Ishikawa (cell line): ENCODE results near the gene EVL.

Experiments used
- CEBPB ChIP-seq: IDR thresholded peaks from 2 replicates; pipeline ENCODE4 v1.6.1; 2012
- CREB1 ChIP-seq: IDR thresholded peaks from 2 replicates; pipeline ENCODE4 v1.6.1; 2012; ENCODE audit warnings: low read depth
- EGR1 ChIP-seq: IDR thresholded peaks from 2 replicates; pipeline ENCODE4 v1.6.1; 2012
- EP300 ChIP-seq: IDR thresholded peaks from 2 replicates; pipeline ENCODE4 v1.6.1; 2012; ENCODE audit warnings: borderline replicate concordance
- FOXM1 ChIP-seq: IDR thresholded peaks from 2 replicates; pipeline ENCODE4 v1.6.1; 2012; ENCODE audit warnings: low read depth, borderline replicate concordance
- MAX ChIP-seq: IDR thresholded peaks from 2 replicates; pipeline ENCODE4 v1.6.1; 2012
- NFIC ChIP-seq: IDR thresholded peaks from 2 replicates; pipeline ENCODE4 v1.6.1; 2012
- RAD21 ChIP-seq: IDR thresholded peaks from 2 replicates; pipeline ENCODE4 v1.6.1; 2012; ENCODE audit warnings: low read depth
- REST ChIP-seq: IDR thresholded peaks from 2 replicates; pipeline ENCODE4 v1.6.1; 2012; ENCODE audit warnings: low read depth, mild to moderate bottlenecking
- TAF1 ChIP-seq: IDR thresholded peaks from 2 replicates; pipeline ENCODE4 v1.6.1; 2012; ENCODE audit warnings: low read depth, mild to moderate bottlenecking
- TCF12 ChIP-seq: IDR thresholded peaks from 2 replicates; pipeline ENCODE4 v1.6.1; 2012; ENCODE audit warnings: low read depth
- TEAD4 ChIP-seq: IDR thresholded peaks from 2 replicates; pipeline ENCODE4 v1.6.1; 2012
- USF1 ChIP-seq: IDR thresholded peaks from 2 replicates; pipeline ENCODE4 v1.6.1; 2012
- YY1 ChIP-seq: IDR thresholded peaks from 2 replicates; pipeline ENCODE4 v1.6.1; 2012; ENCODE audit warnings: low read depth
- ZBTB7A ChIP-seq: IDR thresholded peaks from 2 replicates; pipeline ENCODE4 v1.6.1; 2012; ENCODE audit warnings: low read depth

EVL gene

GRCh38 chr14:100140452-100141078 is 75.3 kb downstream of the EVL start:
- TF ChIP-seq CEBPB (no peak), FOXM1 (no peak), TEAD4 (no peak), TCF12 (no peak), EP300 (no peak), NFIC (no peak), MAX (no peak), USF1 (no peak)

DNA sequence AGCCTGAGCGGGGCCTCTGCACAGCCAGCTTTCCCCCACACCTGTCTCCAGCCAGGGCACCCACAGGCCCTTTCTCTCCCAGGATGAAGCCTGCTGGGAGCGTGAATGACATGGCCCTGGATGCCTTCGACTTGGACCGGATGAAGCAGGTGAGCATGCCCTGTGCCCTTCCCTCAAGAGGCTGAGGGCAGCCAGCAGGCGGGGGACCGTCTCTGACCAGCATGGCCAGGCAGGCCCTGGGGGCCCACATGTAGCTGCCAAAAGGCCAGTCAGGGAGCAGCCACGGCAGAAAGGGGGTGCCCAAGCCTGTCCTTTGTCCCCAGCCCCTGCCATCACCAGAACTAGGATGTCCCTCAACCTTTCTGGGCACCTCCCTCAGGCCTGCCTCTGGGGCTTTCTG is 75.9 kb downstream of the EVL start:
- TF ChIP-seq YY1, result no peak
- TF ChIP-seq CEBPB, result no peak
- TF ChIP-seq USF1, result no peak
- TF ChIP-seq RAD21, result no peak
- no peak for TF ChIP-seq TCF12
- no peak for TF ChIP-seq ZBTB7A
- TF ChIP-seq FOXM1, result no peak
- TF ChIP-seq EP300, result no peak
- TF ChIP-seq MAX, result no peak
- no peak for TF ChIP-seq REST
- TF ChIP-seq CREB1, result no peak
- TF ChIP-seq NFIC, result no peak
- TF ChIP-seq TEAD4, result no peak
- no peak for TF ChIP-seq EGR1
- no peak for TF ChIP-seq TAF1

- TF ChIP-seq EP300 (no peak), ZBTB7A (no peak), TAF1 (no peak), CREB1 (no peak), YY1 (no peak), NFIC (peak; percentile 66), CEBPB (no peak)
These were observed 77.1 kb downstream of the EVL start for GRCh38 chr14:100142073-100143040.

- TF ChIP-seq REST, result no peak
- no peak for TF ChIP-seq NFIC
- TF ChIP-seq MAX, result no peak
- no peak for TF ChIP-seq ZBTB7A
- no peak for TF ChIP-seq EGR1
- no peak for TF ChIP-seq USF1
- no peak for TF ChIP-seq TCF12
- TF ChIP-seq CREB1, result no peak
- no peak for TF ChIP-seq EP300
- TF ChIP-seq YY1, result no peak
- no peak for TF ChIP-seq RAD21
- TF ChIP-seq TEAD4, result no peak
- no peak for TF ChIP-seq CEBPB
- no peak for TF ChIP-seq FOXM1
- no peak for TF ChIP-seq TAF1
These were observed 78.3 kb downstream of the EVL start for GRCh38 chr14:100143523-100143922.

DNA sequence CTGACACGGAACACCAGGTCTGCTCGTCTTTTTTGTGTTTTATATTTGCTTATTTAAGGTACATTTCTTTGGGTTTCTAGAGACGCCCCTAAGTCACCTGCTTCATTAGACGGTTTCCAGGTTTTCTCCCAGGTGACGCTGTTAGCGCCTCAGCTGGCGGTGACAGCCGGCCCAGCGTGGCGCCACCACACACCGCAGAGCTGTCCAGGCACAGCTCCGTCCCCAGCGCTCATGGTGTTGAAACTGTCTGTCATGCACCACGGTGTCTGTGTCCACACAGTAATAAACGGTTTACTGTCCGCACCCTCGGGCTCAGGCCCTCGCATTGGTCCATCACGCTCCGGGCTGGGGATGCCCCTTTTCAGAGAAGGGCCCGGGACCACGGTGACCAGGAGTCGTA is 78.7 kb downstream of the EVL start:
- TF ChIP-seq USF1, result no peak
- TF ChIP-seq TCF12, result no peak
- no peak for TF ChIP-seq ZBTB7A
- TF ChIP-seq CEBPB, result no peak
- no peak for TF ChIP-seq YY1
- no peak for TF ChIP-seq TEAD4
- TF ChIP-seq REST, result no peak
- no peak for TF ChIP-seq FOXM1
- no peak for TF ChIP-seq CREB1
- TF ChIP-seq RAD21, result no peak
- TF ChIP-seq EGR1, result no peak
- TF ChIP-seq MAX, result no peak
- TF ChIP-seq EP300, result no peak
- no peak for TF ChIP-seq TAF1
- TF ChIP-seq NFIC, result no peak
